ENCODE results near the gene TTLL10.

- no peak for TF ChIP-seq EZH2 (IDR thresholded peaks at IDR 0.05; ENCODE audit: low read length)
- no peak for TF ChIP-seq CTCF (optimal IDR thresholded peaks at IDR 0.05 in 1 of 3, IDR thresholded peaks at IDR 0.05 in 1 of 3, conservative IDR thresholded peaks at IDR 0.05 in 1 of 3; ENCODE audit: extremely low read depth in 1 of 3, insufficient read depth in 2 of 3, low read length in 3 of 3)
These were observed 15.6 kb upstream of the TTLL10 start for GRCh38 chr1:1157914-1158710.

Measured in keratinocyte (primary cell).